Activated effector memory CD4-positive, alpha-beta T cell treated with Interleukin-2 at 50 U/mL for 16 hours (primary cell): ENCODE data around the gene OTUD1.

Experiments
- DNase-seq: peaks from one replicate; pipeline ENCODE4 v3.0.0-alpha.2; 2020

OTUD1 gene

GRCh38 chr10:23432166-23432565 lies 6.7 kb upstream of the OTUD1 start:
- DNase-seq, result no peak

DNA sequence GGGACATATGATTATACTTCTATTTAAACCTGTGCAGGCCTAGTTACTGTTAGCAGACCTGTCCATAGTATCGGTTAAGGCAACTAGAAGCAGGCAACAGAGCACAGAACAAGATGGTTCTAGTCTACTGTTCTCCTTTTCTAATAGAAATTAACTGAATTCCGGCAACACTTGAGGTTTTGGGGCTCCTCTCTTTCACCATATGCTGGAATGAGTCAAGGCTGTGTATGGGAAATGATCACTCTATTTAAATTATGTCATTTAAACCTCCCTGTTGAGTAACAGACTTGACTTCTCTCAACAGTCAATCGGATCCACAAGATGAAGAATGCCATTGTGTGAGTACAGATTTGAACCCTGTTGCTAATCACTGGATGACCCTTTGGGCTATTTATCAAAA lies 6.2 kb upstream of the OTUD1 start:
- DNase-seq, result no peak

- DNase-seq, result no peak
Measured at GRCh38 chr10:23433701-23434100, 5.2 kb upstream of the OTUD1 start.

DNA sequence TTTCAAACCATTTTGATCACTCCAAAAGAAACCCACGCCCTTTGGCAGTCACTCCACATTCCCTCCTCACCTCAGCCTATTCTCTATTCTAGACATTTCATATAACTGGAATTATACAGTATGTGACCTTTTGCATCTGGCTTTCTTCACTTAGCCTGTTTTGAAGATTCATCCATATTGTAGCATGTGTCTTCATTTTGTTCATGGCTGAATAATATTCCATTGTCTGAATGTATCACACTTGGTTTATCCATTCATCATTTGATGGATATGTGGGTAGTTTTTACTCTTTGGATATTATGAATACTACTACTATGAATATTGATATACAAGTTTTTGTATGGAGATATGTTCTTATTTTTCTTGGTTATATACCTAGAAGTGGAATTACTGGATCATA lies 3.5 kb upstream of the OTUD1 start:
- DNase-seq, result no peak

DNA sequence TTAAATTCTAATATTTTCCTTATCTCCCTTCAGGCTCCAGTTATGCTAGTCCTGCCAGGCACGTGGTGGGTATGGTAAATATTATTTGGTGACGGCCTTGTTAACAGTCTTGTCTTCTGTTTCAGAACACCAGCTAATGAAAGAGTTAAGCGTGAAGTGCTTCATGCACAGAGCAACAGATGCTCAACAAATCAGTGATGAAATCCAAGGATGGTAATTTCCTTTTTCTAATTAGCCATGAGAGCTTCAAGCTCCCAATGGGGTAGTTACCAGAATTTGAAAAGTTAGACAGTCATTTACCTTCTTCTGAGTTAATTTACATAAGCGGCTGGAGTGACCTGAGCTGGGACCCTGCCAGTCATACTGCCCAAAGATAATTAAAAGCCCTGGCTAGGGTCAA lies 1.9 kb upstream of the OTUD1 start:
- no peak for DNase-seq

DNA sequence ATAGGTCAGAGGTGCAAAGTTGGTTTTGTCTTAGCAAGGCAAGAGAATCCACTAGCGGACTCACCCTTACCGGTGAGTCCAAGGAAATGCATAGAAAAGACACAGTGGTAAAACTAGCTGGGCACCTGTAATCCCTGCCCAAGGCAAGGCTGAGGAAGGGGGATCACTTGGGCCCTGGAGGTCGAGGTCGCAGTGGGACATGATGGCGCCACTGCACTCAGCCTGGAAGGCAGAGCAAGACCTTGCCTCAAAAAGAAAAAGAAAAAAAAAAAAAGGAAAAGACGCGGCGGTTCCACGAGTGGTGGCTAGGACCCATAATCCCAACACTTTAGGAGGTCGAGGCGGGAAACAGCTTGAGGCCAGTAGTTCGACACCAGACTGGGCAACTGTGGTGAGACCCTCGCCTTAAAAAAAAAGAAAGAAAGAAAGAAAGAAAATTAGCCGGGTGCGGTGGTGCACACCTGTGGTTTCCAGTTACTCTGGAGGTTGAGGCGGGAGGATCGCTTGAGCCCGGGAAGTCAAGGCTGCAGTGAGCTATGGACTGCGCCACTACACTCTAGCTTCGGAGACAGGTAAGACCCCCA lies 820 bp upstream of the OTUD1 start:
- DNase-seq, result no peak

DNA sequence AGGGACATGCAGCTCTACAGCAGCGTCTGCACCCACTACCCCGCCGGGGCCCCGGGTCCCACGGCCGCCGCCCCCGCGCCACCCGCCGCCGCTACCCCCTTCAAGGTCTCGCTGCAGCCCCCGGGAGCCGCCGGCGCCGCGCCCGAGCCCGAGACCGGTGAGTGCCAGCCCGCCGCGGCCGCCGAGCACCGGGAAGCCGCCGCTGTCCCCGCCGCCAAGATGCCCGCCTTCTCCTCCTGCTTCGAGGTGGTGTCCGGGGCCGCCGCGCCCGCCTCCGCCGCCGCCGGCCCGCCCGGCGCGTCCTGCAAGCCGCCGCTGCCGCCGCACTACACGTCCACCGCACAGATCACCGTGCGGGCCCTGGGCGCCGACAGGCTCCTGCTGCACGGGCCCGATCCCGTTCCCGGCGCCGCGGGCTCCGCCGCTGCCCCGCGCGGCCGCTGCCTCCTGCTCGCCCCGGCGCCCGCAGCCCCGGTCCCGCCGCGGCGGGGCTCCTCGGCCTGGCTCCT lies 631 bp downstream of the OTUD1 start:
- no peak for DNase-seq

DNA sequence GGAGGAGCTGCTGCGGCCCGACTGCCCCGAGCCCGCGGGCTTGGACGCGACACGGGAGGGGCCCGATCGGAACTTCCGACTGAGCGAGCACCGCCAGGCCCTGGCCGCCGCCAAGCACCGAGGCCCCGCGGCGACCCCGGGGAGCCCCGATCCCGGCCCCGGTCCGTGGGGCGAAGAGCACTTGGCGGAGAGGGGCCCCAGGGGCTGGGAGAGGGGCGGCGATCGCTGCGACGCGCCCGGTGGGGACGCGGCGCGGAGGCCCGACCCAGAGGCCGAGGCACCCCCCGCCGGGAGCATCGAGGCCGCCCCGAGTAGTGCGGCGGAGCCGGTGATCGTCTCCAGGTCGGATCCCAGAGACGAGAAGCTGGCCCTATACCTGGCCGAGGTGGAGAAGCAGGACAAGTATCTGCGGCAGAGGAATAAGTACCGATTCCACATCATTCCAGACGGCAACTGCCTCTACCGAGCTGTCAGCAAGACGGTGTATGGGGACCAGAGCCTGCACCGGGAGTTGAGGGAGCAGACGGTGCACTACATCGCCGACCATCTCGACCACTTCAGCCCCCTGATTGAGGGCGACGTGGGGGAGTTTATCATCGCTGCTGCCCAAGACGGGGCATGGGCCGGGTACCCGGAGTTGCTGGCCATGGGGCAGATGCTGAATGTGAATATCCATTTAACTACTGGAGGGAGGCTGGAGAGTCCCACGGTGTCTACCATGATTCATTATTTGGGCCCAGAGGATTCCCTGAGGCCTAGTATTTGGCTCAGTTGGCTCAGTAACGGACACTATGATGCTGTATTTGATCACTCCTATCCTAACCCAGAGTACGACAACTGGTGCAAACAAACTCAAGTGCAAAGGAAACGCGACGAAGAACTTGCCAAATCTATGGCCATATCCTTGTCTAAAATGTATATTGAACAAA lies 1.4 kb downstream of the OTUD1 start:
- DNase-seq, result peak; percentile 22

GRCh38 chr10:23441251-23441650 lies 2.4 kb downstream of the OTUD1 start:
- DNase-seq, result no peak

- no peak for DNase-seq
Measured at GRCh38 chr10:23442936-23443335, 4.1 kb downstream of the OTUD1 start.

- no peak for DNase-seq
Measured at GRCh38 chr10:23445591-23445990, 6.7 kb downstream of the OTUD1 start.

- no peak for DNase-seq
Measured at GRCh38 chr10:23448323-23448722, 9.4 kb downstream of the OTUD1 start.

DNA sequence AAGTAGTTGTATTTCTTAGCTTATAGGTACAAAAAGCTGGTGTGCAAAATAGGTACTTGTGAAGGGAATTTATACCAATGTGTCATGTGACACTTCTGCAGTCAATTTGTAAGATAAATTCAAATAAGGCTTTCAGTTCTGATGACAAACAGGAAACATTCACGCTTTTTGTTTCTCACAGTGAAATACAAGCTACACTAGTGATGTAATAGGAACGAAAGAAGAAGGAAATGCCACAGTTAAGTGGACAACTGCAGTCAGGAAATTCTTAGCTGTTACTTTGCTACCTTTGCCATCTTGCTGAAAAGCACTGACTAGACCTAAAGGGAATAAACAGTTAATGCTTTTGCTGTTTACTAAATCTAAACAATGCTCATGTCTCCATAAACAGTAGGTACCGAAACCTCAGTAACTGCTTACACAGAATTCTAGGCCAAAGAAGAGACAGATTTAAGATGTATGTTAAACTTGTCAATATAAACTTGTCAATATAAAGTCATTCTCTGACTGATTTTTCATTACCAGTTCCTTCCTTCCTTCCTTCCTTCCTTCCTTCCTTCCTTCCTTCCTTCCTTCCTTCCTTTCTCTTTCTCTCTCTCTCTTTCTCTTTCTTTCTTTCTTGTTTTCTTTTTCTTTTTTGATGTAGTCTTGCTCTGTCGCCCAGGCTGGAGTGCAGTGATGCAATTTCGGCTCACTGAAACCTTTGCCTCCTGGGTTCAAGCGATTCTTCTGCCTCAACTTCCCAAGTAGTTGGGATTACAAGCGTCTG lies 10.1 kb downstream of the OTUD1 start:
- no peak for DNase-seq

DNA sequence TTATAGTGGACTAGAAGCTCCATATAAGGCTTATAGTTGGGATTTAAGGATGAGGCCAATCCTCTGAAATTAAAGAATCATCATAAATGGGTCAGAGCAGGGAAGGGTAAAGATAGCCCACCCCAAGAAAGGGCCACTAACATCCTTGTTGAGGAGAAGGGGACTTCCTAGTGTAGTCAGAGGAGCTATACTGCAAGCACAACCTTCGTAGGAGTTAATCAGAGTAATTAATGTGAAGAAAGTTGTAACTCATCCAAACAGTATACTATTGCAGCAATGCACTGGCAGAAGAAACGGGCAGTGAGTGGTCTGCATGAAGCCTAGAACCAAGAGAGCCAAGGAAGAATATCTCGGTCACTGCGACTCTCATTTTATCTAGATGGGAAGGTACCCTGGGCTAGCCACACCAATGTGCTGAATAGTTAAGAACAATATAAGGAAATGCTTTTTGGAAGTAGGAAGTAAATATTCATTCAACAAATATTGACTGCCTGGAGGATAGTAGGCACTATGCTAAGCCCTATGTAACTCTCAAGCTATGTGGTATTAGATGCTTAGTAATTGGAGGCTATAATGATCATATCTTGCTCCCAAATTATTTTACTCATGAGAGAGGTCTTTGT lies 13.3 kb downstream of the OTUD1 start:
- DNase-seq, result no peak

- no peak for DNase-seq
Measured at GRCh38 chr10:23453465-23453864, 14.6 kb downstream of the OTUD1 start.

GRCh38 chr10:23457632-23458417 lies 18.9 kb downstream of the OTUD1 start:
- no peak for DNase-seq

DNA sequence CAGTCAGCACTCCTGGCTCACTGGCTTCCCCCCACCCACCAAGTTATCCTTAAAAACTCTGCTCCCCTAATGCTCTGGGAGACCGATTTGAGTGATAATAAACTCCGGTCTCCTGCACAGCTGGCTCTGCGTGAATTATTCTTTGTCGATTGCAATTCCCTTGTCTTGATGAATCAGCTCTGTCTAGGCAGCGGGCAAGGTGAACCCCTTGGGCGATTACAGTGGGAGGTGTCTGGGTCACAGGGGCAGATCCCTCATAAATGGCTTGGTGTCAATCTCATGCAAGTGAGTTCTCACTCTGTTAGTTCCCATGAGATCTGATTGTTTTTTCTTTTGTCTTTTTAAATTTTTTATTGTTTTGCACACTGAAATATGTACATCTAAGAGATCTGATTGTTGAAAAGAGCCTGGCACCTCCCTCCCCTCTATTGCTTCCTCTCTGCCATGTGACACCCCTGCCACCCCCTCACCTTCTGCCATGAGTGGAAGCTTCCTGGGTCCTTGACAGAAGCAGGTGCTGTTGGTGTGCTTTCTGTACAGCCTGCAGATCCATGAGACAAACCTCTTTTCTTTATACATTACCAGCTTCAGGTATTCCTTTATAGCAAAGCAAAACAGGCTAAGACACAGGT lies 20.5 kb downstream of the OTUD1 start:
- DNase-seq, result no peak

DNA sequence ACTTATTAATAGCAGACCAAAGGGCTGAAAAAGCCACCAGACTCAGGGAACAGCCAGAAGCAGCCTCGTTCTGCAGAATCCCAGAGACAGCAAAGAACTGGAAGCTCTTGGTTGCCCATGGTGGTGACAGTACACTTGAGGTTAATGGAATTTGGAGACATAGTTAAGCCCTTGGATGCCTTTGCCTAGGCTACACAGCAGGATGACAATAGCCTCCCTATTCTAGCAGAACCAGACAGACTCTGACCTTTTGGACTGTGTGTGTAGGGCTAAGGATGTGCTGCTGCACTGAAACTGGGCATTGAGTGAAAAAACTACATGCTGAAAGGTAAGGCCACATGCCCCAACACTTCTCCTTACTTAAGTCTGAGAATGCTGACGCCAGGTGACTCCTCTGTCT lies 22.7 kb downstream of the OTUD1 start:
- DNase-seq, result no peak

DNA sequence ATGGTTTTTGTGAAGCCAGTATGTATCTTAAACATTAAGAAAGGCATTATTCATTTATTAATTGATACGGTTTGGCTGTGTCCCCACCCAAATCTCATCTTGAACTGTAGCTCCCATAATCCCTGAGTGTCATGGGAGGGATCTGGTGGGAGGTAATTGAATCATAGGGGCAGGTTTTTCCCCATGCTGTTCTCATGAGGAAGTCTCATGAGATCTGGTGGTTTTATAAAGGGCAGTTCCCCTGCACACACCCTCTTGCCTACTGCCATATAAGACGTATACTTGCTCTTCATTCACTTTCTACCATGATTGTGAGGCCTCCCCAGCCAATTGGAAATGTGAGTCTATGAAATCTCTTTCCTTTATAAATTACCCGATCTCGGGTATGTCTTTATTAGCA lies 28.1 kb downstream of the OTUD1 start:
- DNase-seq, result no peak

GRCh38 chr10:23467548-23467947 lies 28.7 kb downstream of the OTUD1 start:
- DNase-seq, result no peak

DNA sequence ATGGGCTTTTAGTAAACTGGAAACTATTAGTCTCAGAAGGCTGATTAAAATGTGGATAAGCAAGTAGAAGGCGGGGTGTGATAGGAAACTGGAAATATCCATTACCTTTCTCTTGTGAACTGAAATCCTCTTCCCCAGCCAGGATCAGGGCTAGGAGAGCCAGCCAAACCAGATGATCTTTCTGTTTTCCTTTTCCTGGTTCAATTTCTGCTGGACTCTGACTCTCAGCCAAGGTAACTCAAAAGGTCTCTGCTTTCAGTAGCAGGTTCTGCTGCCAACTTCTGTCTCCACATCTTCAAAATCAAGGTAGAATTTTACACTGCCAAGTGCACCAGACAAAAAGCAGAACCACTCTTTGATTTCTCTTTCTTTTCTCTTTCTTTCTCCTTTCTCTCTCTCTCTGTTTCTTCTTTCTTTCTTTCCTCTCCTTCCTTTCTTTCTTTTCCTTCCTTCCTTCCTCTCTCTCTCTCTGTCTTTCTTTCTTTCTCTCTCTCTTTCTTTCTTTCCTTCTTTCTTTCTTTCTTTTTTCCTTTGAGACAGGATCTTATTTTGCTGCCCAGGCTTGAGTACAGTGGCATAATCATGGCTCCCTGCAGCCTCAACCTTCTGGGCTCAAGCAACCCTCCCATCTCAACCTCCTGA lies 30.8 kb downstream of the OTUD1 start:
- DNase-seq, result no peak
